ENCODE results near the gene GAS2L3.

DNA sequence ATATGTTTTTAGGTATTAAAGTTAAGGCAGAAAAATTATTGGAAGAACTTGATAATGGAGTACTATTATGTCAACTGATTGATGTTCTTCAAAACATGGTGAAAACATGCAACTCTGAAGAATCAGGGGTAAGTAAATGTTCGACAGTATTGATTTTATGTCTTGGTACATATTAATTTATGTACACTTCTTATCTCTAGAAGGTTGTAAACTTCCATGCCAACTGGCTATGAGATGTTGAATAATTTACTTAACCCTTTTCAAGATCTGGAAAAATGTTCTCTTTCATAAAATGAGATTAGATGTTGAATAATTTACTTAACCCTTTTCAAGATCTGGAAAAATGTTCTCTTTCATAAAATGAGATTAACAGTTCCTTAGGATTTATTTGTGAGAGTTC lies 28.1 kb downstream of the GAS2L3 start:
- TF ChIP-seq, protein P1, sequence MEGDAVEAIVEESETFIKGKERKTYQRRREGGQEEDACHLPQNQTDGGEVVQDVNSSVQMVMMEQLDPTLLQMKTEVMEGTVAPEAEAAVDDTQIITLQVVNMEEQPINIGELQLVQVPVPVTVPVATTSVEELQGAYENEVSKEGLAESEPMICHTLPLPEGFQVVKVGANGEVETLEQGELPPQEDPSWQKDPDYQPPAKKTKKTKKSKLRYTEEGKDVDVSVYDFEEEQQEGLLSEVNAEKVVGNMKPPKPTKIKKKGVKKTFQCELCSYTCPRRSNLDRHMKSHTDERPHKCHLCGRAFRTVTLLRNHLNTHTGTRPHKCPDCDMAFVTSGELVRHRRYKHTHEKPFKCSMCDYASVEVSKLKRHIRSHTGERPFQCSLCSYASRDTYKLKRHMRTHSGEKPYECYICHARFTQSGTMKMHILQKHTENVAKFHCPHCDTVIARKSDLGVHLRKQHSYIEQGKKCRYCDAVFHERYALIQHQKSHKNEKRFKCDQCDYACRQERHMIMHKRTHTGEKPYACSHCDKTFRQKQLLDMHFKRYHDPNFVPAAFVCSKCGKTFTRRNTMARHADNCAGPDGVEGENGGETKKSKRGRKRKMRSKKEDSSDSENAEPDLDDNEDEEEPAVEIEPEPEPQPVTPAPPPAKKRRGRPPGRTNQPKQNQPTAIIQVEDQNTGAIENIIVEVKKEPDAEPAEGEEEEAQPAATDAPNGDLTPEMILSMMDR (optimal IDR thresholded peaks at IDR 0.05 in 1 of 3, IDR thresholded peaks at IDR 0.05 in 1 of 3, conservative IDR thresholded peaks at IDR 0.05 in 1 of 3; ENCODE audit: extremely low read depth in 1 of 3, insufficient read depth in 2 of 3, low read length in 3 of 3) = no peak
- TF ChIP-seq EZH2 (IDR thresholded peaks at IDR 0.05; ENCODE audit: low read length) = no peak
